ENCODE results near the gene TOX4. TPM values are rescaled to one million over a fixed set of nuclear protein-coding genes. Genes with fewer than 3 reads are reported as not detected.
"Not testable (repeated sequence)": the region's sequence is repeated elsewhere in the genome, so short reads cannot be mapped to it uniquely, and the experiment has no call there.

Gene TOX4
- polyA plus RNA-seq, 1 experiment, result 94.6 TPM

GRCh38 chr14:21437063-21437901 is 39.7 kb upstream of the TOX4 start:
- DNase-seq (ENCODE audit: low read depth, low spot score), result peak; percentile 99
- H3K9me3 ChIP-seq (ENCODE audit: control insufficient read depth, insufficient read depth, low read length), result no peaks in the 10 kb centered on the region
- peak overlapping the region; percentile 88 for H3K27ac ChIP-seq (ENCODE audit: low read depth, low read length)
- CTCF ChIA-PET, result interaction anchor here (1.0 to 2.9 kb wide), 5 partner anchors 19 to 423 kb away, joined by 3 to 23 read pairs (median 6); partner anchors contain the start of genes CHD8, RAB2B and TOX4
- peak overlapping the region; percentile 93 for H3K4me3 ChIP-seq (ENCODE audit: low read depth, low read length)
- no peaks in the 10 kb centered on the region for H3K27me3 ChIP-seq (ENCODE audit: control insufficient read depth, insufficient read depth, low read length)
- TF ChIP-seq CTCF (IDR thresholded peaks at IDR 0.05; ENCODE audit: low read depth, low read length), result no peak
- POLR2A ChIA-PET, result interaction anchor here (0.6 to 2.0 kb wide), 10 partner anchors 13 to 1094 kb away, joined by 3 to 35 read pairs (median 4); partner anchors contain the start of genes CHD8, METTL3, PARP2 and RAB2B

- H3K9me3 ChIP-seq (ENCODE audit: control insufficient read depth, insufficient read depth, low read length), result no peaks in the 10 kb centered on the region
- no peak for TF ChIP-seq CTCF (IDR thresholded peaks at IDR 0.05; ENCODE audit: low read depth, low read length)
- no peak overlapping the region for H3K4me3 ChIP-seq (ENCODE audit: low read depth, low read length)
- no peak for DNase-seq (ENCODE audit: low read depth, low spot score)
- ChIA-PET POLR2A (no interaction called here), CTCF (interaction anchor here (0.9 to 1.9 kb wide), 2 partner anchors 17 to 36 kb away, joined by 3 to 8 read pairs; partner anchors contain the start of genes RAB2B and TOX4)
- H3K27ac ChIP-seq (ENCODE audit: low read depth, low read length), result no peak overlapping the region
- no peaks in the 10 kb centered on the region for H3K27me3 ChIP-seq (ENCODE audit: control insufficient read depth, insufficient read depth, low read length)
Observed at GRCh38 chr14:21440859-21441258, 36.1 kb upstream of the TOX4 start.

GRCh38 chr14:21442657-21443056 is 34.3 kb upstream of the TOX4 start:
- H3K4me3 ChIP-seq (ENCODE audit: low read depth, low read length); H3K9me3 ChIP-seq (ENCODE audit: control insufficient read depth, insufficient read depth, low read length); DNase-seq (ENCODE audit: low read depth, low spot score); H3K27ac ChIP-seq (ENCODE audit: low read depth, low read length); H3K27me3 ChIP-seq (ENCODE audit: control insufficient read depth, insufficient read depth, low read length): not testable (repeated sequence)
- CTCF ChIA-PET, result interaction anchor here (1.3 to 1.9 kb wide), 2 partner anchors 13 to 35 kb away, joined by 4 to 8 read pairs; partner anchors contain the start of genes CHD8, RAB2B and TOX4
- POLR2A ChIA-PET, result interaction anchor here (1.4 kb wide), 1 partner anchor 13 kb away, joined by 3 read pairs; the partner anchor contains the start of gene CHD8

- no peaks in the 10 kb centered on the region for H3K9me3 ChIP-seq (ENCODE audit: control insufficient read depth, insufficient read depth, low read length)
- no peaks in the 10 kb centered on the region for H3K27me3 ChIP-seq (ENCODE audit: control insufficient read depth, insufficient read depth, low read length)
- DNase-seq (ENCODE audit: low read depth, low spot score), result no peak
- TF ChIP-seq CTCF (IDR thresholded peaks at IDR 0.05; ENCODE audit: low read depth, low read length), result no peak
- ChIA-PET CTCF (interaction anchor here (1.1 kb wide), 1 partner anchor 48 kb away, joined by 5 read pairs; no protein-coding TSS in a partner anchor), POLR2A (interaction anchor here (1.2 kb wide), 1 partner anchor 13 kb away, joined by 3 read pairs; no protein-coding TSS in a partner anchor)
- H3K27ac ChIP-seq (ENCODE audit: low read depth, low read length), result no peak overlapping the region
- no peak overlapping the region for H3K4me3 ChIP-seq (ENCODE audit: low read depth, low read length)
Observed at GRCh38 chr14:21449899-21450216, 27.1 kb upstream of the TOX4 start.

- H3K9me3 ChIP-seq (ENCODE audit: control insufficient read depth, insufficient read depth, low read length), result peaks cover 3% of the 10 kb centered on the region; the same call in 1 of the 2 replicates
- H3K27ac ChIP-seq (ENCODE audit: low read depth, low read length), result no peak overlapping the region
- CTCF ChIA-PET, result interaction anchor here (0.6 to 3.9 kb wide), 5 partner anchors 18 to 108 kb away, joined by 3 to 32 read pairs (median 7); partner anchors contain the start of genes RAB2B and TOX4
- peak overlapping the region; percentile 93 for H3K4me3 ChIP-seq (ENCODE audit: low read depth, low read length)
- POLR2A ChIA-PET, result interaction anchor here (0.6 to 3.1 kb wide), 3 partner anchors 18 to 118 kb away, joined by 3 to 35 read pairs (median 4); partner anchors contain the start of gene SALL2
- no peak for DNase-seq (ENCODE audit: low read depth, low spot score)
- TF ChIP-seq CTCF (IDR thresholded peaks at IDR 0.05; ENCODE audit: low read depth, low read length), result no peak
- H3K27me3 ChIP-seq (ENCODE audit: control insufficient read depth, insufficient read depth, low read length), result no peaks in the 10 kb centered on the region
Observed at GRCh38 chr14:21454843-21455544, 22.0 kb upstream of the TOX4 start.
